AG10803 (cell line): ENCODE measurements around the gene MAP3K4.

Source experiments
- DNase-seq: peaks from one replicate; pipeline ENCODE4 v3.0.0; 2010; ENCODE audit warnings: low read depth
- H3K4me3 ChIP-seq: 2 replicates; pipeline ENCODE4 v1.5.1; 2011; ENCODE audit warnings: mild to moderate bottlenecking, low read length, control low read depth
- CTCF ChIP-seq: conservative IDR thresholded peaks from 2 replicates; pipeline ENCODE4 v1.5.1; 2011; ENCODE audit warnings: mild to moderate bottlenecking, low read length, control low read depth, inconsistent platforms

MAP3K4 gene

GRCh38 chr6:161161889-161162624 is 170.5 kb downstream of the MAP3K4 start:
- no peak overlapping the region for H3K4me3 ChIP-seq
- no peak for TF ChIP-seq CTCF
- DNase-seq = peak; percentile 95

- TF ChIP-seq CTCF = no peak
Observed at GRCh38 chr6:161162722-161163121, 171.2 kb downstream of the MAP3K4 start.

GRCh38 chr6:161163466-161164181 is 172.1 kb downstream of the MAP3K4 start:
- DNase-seq = no peak
- no peak for TF ChIP-seq CTCF

More at GRCh38 chr6:161162722-161163121, 171.2 kb downstream of the MAP3K4 start:
- H3K4me3 ChIP-seq = no peak overlapping the region
- no peak for DNase-seq

GRCh38 chr6:161164182-161164625 is 172.6 kb downstream of the MAP3K4 start:
- TF ChIP-seq CTCF = no peak
- no peak for DNase-seq
- H3K4me3 ChIP-seq = no peak overlapping the region

More at GRCh38 chr6:161163466-161164181, 172.1 kb downstream of the MAP3K4 start:
- no peak overlapping the region for H3K4me3 ChIP-seq

- no peak overlapping the region for H3K4me3 ChIP-seq
- no peak for TF ChIP-seq CTCF
- no peak for DNase-seq
Observed at GRCh38 chr6:161166176-161166575, 174.6 kb downstream of the MAP3K4 start.

- DNase-seq = no peak
- no peak for TF ChIP-seq CTCF
- no peak overlapping the region for H3K4me3 ChIP-seq
Observed at GRCh38 chr6:161166677-161167076, 175.1 kb downstream of the MAP3K4 start.
